Thyroid gland (tissue), 4 donors: Measurements from ENCODE around the gene KCNQ2.

Experiments used
- POLR2A ChIP-seq, 2 donors: fragments of 450-650 bp; IDR thresholded peaks; one replicate each; pipeline ENCODE4 v1.6.1; 2017; ENCODE audit warnings: antibody characterized with exemption in 2 of 2, mild to moderate bottlenecking in 2 of 2, moderate library complexity in 1 of 2
- TF ChIP-seq, protein P1 (sequence below), 6 experiments: fragments of 200-600 bp in 3 of 6; fragments of 450-650 bp in 3 of 6; sonication (generic) in 3 of 6; IDR thresholded peaks; one replicate each; pipeline ENCODE4 v1.5.1; 2016 to 2019; ENCODE audit warnings: antibody characterized with exemption in 6 of 6, mild to moderate bottlenecking in 2 of 6, inconsistent platforms in 1 of 6, moderate library complexity in 1 of 6

DNA sequence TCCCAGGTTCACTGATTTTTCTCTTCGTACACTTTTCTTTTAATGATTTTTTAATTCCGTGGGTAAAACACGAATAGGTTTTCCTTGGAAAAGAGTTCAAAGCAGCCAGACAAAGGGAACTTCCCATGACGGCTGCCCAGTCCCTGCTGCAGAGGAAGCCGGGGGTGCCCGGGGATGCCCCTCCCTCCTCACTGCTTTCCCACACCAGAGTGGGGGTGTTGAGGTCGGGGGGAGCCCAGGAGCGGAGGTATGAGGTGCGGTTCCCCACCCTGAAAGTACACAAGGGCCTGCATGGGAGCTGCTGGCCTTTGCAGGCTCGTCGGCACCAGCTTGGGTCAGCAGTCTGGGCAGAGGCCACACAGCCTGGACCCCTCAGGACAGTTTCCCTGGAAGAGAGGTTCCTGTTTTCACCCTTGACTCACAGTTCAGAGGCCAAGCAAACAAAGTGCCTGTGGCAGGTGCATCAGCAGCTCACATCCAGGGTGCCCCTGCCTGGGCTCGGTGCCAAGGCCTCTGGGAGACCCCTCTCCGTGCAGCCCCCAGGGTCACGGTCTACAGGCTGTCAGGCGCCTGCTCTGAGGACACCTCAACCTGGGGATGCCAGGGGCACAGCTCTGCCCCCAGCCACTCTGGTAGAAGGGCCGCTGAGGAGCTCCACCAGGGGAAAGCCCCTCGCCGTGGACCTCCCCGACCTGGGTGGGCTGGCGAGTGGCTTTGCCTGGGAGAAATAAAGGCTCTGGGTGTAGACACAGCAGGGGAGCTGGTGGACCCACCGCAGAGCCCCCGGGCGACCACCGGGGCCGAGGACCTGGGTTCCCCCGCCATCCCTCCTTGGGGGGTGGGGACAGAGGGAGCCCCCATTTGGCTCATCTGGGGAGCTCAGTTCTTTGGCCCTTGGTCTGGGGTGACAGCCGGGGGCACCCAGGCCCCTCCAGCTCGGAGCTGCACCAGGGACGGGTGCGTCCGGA is 95.9 kb downstream of the KCNQ2 start:
- TF ChIP-seq, protein P1, sequence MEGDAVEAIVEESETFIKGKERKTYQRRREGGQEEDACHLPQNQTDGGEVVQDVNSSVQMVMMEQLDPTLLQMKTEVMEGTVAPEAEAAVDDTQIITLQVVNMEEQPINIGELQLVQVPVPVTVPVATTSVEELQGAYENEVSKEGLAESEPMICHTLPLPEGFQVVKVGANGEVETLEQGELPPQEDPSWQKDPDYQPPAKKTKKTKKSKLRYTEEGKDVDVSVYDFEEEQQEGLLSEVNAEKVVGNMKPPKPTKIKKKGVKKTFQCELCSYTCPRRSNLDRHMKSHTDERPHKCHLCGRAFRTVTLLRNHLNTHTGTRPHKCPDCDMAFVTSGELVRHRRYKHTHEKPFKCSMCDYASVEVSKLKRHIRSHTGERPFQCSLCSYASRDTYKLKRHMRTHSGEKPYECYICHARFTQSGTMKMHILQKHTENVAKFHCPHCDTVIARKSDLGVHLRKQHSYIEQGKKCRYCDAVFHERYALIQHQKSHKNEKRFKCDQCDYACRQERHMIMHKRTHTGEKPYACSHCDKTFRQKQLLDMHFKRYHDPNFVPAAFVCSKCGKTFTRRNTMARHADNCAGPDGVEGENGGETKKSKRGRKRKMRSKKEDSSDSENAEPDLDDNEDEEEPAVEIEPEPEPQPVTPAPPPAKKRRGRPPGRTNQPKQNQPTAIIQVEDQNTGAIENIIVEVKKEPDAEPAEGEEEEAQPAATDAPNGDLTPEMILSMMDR (IDR thresholded peaks at IDR 0.05), result no peak
- TF ChIP-seq POLR2A (IDR thresholded peaks at IDR 0.05), result no peak
